Left ventricle myocardium superior (tissue), 1 donor: Measurements from ENCODE around the gene CLEC4F. TPM values are rescaled to one million over a fixed set of nuclear protein-coding genes. Genes with fewer than 3 reads are reported as not detected.
A peak's percentile ranks its signal among the peaks of the same experiment; 100 is the strongest.

Source experiments
- ATAC-seq: fragments of 200-7000 bp; cut with Tn5 transposase; one replicate; pipeline ENCODE4 v1.9.1; 2020; ENCODE audit warnings: mild to moderate bottlenecking, moderate library complexity
- DNase-seq: peaks from one replicate; pipeline ENCODE4 v3.0.0-alpha.2; 2020
- intact Hi-C: fragments of 100-400 bp; cut with micrococcal nuclease; formaldehyde crosslinking; loops from one replicate; pipeline ENCODE4 v1.11.0; 2022
- total RNA-seq: library from RNA; stranded (reverse); fragmentation: NEBNext Ultra II Directional; extraction: Animal tissue kit (Norgen Biotek cat#: 25700); gene quantifications from one replicate; pipeline ENCODE4 v1.2.1, GENCODE V29; 2021
- donor health status: DM: no; HTN: yes; CAD: no; lungs with severe emphysema.

CLEC4F gene
- total RNA-seq, 1 donor from 2014 or later, result 0.25 TPM

- DNase-seq, result no peak
- intact Hi-C loops, result no loop called here
- ATAC-seq, result peak; percentile 54
Observed at GRCh38 chr2:70767079-70767698, 53.2 kb downstream of the CLEC4F start.

- DNase-seq, result no peak
- no peak for ATAC-seq
- intact Hi-C loops, result no loop called here
Observed at GRCh38 chr2:70766357-70767078, 53.9 kb downstream of the CLEC4F start.

GRCh38 chr2:70765507-70765906, 54.9 kb downstream of the CLEC4F start:
- no peak for ATAC-seq
- intact Hi-C loops, result no loop called here
- DNase-seq, result no peak

- intact Hi-C loops, result no loop called here
- DNase-seq (no peak), ATAC-seq (no peak)
Observed at GRCh38 chr2:70759446-70759845, 61.0 kb downstream of the CLEC4F start.

Other genes with a start within 250 kb of the CLEC4F start
- 1.8 TPM for gene ADD2, start 52.4 kb downstream of the CLEC4F start, total RNA-seq
- not detected for gene FIGLA, start 30.0 kb downstream of the CLEC4F start, total RNA-seq
- not detected for gene CD207, start 15.2 kb upstream of the CLEC4F start, total RNA-seq
- gene VAX2, start 80.0 kb upstream of the CLEC4F start, total RNA-seq, result not detected
- not detected for gene ATP6V1B1, start 115.3 kb upstream of the CLEC4F start, total RNA-seq
- 0.92 TPM for gene ANKRD53, start 158.0 kb upstream of the CLEC4F start, total RNA-seq
- gene TEX261, start 174.3 kb upstream of the CLEC4F start, total RNA-seq, result 50.4 TPM
- 47.8 TPM for gene NAGK, start 248.0 kb upstream of the CLEC4F start, total RNA-seq